ENCODE measurements around the gene PRRX2.

The PRRX2 gene

DNA sequence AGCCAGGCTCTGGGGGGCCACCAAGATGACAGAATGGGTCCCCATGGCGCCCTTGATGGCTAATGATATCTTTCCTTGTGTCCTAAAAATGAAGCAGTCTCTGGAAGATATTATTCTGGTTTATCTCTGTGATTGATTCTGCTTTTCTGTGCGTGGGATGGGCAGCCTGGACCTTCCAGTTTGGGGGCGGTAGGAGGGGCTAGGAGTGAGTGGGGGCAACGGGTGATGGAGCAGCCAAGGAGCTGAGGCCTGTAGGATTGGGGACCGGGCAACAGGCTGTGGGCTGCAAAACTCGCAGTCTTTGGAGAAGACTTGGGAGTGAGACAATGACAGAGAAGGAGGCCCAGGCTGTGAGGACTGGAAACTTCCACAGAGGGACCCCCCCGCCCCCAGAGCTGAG is 8.8 kb downstream of the PRRX2 start:
- in situ Hi-C loops (cut with MboI; ENCODE audit: low sequenced_read_pairs): no loop called here

DNA sequence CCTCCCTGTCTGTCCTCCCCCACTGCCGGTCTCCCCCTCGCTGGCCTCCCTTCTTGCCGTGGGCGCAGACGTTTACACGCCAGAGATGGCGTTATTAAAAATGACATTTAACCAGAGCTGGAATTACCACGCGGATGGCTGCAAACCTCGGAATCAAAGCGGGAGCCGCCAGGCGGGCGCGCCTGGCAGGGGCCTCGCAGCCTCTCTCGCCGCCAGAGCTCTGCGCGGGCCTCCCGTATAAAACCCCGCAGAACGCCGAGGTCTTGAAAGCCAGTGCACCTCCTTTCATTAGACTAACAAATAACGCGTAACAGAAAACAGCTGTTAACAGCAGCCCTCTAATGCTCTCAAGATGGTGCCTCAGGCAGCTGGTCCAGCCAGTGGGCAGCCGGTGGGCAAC is 10.2 kb downstream of the PRRX2 start:
- in situ Hi-C loops (cut with MboI; ENCODE audit: low sequenced_read_pairs): no loop called here

DNA sequence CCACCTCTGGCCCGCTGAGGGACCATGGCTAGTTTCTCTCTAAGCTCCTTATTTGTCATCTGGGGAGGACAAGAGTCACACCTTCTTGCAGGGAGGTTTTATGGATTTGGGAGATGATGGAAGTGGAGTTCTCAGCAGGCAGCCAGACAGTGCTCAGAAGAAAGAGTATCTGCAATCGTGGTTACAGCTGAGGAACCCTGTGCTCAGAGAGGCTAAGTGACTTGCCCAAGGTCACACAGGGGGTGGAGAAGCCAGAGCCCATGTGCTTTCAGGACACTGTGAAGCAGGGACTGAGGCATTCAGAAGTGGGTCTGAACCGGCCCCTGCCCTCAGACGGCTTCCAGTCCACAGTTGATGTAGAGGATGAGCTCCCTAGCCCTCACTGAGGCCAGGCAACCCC is 10.8 kb downstream of the PRRX2 start:
- in situ Hi-C loops (cut with MboI; ENCODE audit: low sequenced_read_pairs): no loop called here

DNA sequence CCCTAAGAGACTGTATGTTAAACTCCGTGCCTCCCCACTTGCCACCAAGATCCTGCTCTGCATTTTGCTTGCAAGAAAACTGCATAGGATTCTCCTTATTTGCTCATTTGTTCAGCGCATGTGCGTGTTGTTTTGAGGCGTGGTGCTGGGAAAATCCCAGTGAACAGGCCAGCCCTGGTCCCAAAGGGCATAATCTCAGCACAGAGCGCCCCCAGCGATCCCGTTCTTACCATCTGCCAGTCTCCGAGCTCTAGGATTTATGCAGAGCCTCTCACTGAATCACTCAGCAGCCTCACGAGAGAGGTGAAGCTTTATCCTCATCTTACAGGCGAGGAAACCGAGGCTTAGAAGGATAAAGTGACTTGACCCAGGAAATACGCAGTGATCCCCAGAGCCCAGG is 11.5 kb downstream of the PRRX2 start:
- in situ Hi-C loops (cut with MboI; ENCODE audit: low sequenced_read_pairs): no loop called here

DNA sequence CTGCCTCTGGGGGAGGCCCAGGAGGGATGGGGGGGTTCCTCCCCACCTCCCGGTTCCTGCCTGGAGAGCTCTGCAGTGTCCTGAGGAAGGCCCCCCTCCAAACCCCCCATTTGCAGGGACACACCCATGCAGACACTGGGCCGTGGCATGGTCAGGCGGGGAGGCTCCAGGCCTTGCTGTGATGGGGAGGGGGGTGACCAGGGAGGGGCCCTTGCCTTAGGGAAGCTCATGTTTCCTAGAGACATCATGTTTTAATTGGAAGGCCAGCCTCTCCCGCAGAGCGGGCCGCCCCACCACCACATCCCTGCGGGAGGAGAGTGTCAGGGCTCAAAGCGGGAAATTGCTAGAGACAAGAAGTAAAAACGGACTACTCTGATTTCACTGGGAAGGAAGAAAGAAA is 12.0 kb downstream of the PRRX2 start:
- in situ Hi-C loops (cut with MboI; ENCODE audit: low sequenced_read_pairs): no loop called here

DNA sequence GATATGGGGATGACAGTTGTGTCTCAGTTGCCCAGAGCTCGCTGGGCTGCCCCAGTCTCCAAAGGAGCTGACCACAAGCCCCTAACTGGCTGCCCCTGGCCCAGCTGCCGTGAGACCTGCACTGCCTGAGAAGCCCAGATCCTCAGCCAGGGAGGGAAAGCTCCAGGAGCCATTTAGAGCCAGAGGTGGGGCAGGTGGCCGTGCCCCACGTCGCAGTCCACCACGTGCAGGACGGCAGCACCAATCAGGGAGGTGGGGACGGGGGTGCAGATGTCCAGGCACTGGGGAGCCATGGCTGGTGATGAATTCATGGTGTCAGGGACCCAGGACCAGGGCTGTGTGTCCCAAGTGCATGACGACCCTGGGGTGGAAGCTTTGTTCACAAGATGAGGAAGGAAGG is 13.4 kb downstream of the PRRX2 start:
- in situ Hi-C loops (cut with MboI; ENCODE audit: low sequenced_read_pairs): no loop called here

DNA sequence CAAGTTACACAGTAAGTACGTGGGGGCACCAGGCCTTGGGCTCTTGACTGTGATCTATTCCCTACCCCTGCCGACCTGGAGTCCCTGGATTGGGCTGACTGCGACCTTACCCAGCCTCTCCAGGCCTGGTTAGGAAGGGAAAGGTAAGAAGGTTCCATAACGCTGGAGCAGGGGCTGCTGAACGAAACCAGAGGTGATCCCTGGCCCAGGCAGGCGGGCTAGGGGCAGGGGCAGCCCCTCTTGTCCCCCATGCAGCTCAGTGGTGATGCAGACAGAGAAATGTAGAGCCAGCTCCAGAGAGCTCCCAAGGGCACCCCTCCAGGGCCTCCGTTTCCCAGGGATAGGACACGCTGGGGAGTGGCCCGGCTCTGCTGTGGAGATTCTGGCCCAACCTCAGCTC is 14.1 kb downstream of the PRRX2 start:
- in situ Hi-C loops (cut with MboI; ENCODE audit: low sequenced_read_pairs): no loop called here

DNA sequence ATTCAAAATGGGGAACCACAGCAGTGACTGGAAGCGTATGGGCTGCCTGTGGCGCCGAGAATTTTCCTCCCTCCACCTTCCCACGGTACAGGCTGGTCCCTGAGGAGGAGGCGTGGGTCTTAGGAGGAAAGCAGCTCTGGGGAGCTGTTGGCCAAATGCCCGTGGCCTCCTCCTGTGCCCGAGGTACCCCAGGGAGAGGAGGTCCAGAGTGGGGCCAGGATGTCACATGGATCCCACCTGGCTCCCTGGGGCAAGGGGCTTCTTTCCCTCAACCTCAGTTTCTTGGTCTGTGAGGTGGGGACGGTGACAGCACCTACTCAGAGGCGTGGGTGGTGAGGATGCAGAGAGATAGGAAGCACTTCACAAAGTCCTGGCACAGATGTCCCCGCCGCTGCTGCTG is 16.5 kb downstream of the PRRX2 start:
- in situ Hi-C loops (cut with MboI; ENCODE audit: low sequenced_read_pairs): no loop called here

DNA sequence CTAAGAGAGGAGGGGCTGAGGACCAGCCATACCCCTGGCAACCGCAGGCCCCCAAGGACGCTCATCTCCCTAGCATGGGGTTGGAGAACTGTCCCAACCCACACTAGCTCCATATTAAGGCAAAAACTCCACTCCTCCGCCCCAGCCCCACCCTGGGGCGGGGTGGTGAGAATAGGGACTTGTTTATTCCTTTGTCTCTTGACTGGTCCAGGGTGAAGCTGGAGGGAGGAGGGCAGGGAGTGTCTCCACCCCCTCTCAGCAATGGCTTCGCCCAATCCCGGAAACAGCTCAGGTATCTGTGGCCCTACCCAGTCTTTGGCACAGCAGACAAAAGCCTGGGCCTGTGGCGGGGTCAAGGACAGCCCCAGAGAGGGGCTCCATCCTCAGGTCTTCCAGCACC is 16.9 kb downstream of the PRRX2 start:
- in situ Hi-C loops (cut with MboI; ENCODE audit: low sequenced_read_pairs): no loop called here

DNA sequence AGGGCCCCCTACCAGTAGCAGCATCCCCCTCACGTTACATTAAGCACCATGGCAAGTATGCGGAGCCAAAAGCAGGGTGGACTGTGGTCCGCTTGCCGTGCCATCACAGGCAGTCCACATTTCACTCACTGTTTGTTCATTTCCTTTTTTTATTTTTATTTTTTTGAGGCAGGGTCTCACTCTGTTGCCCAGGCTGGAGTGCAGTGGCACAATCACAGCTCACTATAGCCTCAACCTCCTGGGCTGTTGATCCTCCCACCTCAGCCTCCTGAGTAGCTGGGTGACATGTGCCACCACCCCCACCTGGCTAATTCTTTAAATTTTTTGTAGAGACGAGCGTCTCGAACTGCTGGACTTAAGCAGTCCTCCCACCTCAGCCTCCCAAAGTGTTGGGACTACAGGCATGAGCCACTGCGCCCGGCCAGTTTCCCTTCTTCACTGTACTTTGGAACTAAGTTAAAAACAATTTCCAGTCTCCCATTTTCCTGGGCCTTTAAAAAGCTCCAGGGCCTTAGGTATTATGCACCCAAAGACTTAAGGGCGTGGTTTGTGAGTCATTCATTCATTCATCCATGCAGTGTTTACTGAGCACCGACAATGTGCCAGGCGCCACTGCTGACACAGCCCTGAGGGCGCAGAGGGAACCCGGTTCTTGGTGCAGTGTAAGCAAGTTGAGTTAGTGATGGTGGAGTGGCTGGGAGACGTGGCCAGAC is 19.9 kb downstream of the PRRX2 start:
- in situ Hi-C loops (cut with MboI; ENCODE audit: low sequenced_read_pairs): no loop called here

DNA sequence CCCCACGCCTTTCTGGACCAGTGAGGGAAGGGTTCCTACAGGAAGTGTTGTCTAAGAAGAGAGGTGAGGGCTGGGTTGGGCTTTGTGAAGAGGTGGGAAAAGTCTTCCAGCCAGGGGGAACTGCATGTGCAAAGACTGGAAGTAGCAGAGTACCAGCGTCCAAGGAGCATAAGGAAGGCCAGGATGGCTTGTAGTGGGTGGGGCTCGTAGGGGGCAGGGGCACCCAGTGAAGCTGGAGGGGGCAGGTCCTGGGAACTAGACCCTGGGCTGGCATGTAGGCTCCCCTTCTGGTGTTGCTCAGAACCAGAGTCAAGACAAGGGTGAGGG is 20.4 kb downstream of the PRRX2 start:
- in situ Hi-C loops (cut with MboI; ENCODE audit: low sequenced_read_pairs): no loop called here

DNA sequence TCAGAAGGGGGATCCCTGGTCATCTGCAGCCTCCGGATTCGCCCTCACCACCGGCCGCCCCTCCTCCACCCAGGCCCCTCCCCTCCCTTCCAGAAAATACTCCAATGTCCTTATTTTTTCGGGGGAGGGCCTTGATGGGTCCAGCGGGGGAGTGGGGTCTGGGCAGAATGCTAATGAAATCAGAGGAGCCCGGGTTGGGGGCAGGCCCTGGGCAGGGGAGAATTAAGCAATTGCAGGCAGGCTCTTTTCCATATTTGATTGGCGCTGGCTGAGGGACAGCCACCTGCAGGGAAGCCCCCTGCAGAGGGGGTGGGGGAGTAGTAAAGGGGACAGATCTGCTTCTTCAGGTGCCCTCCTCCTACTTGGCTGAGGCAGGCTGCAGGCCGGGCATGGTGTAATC is 21.3 kb downstream of the PRRX2 start:
- in situ Hi-C loops (cut with MboI; ENCODE audit: low sequenced_read_pairs): no loop called here

DNA sequence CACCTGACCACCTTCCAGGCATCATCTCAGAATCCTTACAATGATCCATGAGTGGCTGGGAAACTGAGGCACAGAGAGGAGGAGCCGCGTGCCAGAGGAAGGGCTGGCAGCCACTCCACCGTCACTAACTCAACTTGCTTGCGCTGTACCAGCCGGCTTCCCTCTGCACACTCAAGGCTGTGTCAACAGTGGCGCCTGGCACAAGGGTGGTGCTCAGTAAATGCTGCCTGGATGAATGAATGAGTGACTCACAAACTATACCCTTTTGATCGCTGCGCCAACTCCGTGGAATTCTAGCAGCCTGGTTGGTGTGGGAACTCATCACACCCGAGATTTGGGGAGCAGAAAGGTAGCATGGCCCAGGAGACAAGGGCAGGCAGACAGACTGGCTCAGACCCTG is 21.9 kb downstream of the PRRX2 start:
- in situ Hi-C loops (cut with MboI; ENCODE audit: low sequenced_read_pairs): no loop called here

DNA sequence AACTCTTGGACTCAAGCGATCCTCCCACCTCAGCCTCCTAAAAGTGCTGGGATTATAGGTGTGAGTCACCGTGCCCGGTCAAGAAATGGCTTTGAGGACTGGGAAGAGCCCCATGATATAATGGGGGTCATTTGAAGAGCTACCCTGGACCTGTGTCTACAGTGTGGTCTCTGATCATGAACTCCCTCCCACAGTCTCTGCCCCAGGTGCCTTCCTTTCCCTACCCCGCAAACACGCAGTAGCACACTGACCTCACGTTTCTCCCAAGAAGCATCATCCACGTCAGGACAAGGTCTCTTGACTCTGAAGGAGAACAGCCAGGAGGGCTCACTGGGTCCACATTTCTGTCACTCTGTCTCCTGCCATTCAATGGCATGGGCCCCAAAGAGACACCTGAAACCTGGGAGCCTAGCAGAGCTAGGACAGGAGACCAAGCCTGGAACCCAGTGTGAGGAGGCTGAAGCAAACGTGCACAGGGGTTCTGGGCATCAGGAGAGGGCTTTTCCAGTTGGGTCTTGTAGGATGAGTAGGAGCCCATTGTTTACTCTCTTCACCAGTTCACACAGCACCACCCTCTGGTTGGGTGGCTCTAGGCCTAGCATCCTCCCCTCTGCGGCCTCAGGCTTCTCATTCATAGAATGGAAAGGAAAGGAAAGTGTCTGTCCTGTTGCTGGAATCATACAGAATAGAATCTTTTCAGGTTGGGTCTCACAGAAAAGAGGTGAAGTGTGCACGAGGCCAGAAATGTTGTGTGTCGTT is 23.0 kb downstream of the PRRX2 start:
- in situ Hi-C loops (cut with MboI; ENCODE audit: low sequenced_read_pairs): no loop called here

DNA sequence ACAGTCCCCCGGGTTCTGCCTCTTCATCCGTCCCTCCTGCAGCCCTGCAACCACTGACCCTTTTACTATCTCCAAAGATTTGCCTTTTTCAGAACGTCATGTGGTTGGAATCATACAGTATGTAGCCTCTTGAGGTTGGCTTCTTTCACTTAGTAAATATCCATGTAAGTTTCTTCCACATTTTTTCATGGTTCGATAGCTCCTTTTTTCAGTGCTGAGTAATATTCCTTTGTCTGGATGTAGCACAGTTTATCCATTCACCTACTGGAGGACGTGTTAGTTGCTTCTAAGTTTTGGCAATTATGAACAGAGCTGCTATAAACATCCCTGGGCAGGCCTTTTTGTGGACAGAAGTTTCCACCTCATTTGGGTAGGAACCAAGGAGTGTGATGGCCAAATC is 27.1 kb downstream of the PRRX2 start:
- in situ Hi-C loops (cut with MboI; ENCODE audit: low sequenced_read_pairs): no loop called here

DNA sequence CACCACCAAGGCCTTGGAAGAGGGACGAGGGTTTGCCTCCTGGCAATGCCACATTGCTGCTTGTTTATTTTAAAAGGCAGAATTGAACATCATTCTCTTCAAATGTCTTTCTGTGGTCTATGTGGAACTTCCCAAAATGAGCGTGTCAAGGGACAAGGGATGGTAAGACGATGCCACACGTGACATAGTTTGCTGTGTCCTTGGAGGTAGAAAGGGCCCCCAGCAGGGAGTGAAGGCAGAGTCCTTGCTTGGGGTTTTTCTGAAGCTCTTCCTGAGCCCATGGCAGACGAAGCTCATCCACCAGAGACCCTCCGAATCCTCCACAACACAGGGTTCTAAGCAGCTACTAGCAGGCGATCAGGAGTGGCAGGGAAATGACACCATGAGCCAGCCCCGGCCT is 28.3 kb downstream of the PRRX2 start:
- in situ Hi-C loops (cut with MboI; ENCODE audit: low sequenced_read_pairs): no loop called here

DNA sequence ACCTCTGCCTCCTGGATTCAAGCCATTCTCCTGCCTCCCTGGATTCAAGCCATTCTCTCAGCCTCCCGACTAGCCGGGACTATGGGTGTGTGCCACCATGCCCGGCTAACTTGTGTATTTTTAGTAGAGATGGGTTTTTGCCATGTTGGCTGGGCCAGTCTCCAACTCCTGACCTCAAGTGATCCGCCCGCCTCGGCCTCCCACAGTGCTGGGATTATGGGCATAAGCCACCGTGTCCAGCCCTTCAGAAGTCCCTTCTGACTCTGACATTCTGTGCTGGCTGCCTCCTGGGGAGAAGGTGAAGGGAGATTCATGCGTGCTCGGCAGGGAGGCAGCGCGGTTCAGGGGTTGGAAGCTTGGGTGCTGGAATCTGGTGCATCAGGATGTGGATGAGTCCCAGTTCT is 28.8 kb downstream of the PRRX2 start:
- in situ Hi-C loops (cut with MboI; ENCODE audit: low sequenced_read_pairs): no loop called here

DNA sequence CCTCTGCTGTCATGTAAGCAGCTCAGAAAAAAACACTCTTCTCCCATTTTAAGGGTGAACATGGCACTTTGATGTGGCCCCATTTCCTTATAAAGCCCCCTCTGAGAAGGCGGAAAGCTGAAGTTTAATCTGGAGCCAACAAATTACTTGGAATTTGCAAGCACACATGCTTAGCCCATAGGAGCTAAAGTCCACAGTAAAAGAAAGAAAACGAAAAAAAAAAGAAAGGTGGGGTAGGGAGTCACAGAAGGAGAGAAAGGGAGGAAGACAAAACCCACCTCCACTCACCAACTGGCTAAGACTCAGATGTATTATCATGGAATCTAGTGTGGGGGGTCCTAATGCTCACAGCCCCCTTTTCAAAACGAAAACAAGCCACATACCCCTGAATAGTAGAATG is 30.4 kb downstream of the PRRX2 start:
- in situ Hi-C loops (cut with MboI; ENCODE audit: low sequenced_read_pairs): no loop called here

DNA sequence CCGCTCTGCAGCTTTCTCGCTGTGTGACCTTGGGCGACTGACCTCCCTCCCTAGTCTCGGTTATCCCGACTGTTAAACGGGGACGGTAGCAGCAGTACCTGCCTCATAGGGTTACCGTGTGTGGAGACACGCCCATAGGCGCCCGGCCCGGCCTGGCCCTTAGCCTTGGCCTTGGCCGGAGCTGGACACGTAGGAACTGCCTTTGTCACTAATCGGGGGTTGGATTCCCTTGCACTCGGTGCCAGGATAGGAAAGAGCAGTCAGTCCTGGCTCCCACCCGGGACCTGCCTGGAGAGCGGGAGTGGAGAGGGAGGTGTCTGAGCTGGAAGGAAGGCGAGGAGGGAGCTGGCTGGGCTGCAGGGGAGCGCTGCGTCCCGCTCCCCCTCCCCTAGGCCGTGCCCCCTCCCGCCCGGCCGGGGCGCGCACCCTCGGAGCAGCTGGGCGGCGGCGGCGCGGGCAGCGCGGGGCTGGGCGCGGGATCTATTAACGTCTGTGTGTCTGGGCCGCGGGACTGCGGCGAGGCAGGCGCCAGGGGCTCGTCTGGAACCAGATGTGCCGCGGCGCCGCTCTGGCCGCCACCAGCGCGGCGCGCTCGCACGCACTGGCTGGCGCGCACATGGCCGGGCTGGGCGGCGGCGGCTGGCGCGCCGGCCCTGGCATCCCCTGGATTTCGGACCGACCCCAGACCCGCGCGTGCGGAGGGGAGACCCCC is 31.7 kb downstream of the PRRX2 start:
- in situ Hi-C loops (cut with MboI; ENCODE audit: low sequenced_read_pairs): no loop called here

DNA sequence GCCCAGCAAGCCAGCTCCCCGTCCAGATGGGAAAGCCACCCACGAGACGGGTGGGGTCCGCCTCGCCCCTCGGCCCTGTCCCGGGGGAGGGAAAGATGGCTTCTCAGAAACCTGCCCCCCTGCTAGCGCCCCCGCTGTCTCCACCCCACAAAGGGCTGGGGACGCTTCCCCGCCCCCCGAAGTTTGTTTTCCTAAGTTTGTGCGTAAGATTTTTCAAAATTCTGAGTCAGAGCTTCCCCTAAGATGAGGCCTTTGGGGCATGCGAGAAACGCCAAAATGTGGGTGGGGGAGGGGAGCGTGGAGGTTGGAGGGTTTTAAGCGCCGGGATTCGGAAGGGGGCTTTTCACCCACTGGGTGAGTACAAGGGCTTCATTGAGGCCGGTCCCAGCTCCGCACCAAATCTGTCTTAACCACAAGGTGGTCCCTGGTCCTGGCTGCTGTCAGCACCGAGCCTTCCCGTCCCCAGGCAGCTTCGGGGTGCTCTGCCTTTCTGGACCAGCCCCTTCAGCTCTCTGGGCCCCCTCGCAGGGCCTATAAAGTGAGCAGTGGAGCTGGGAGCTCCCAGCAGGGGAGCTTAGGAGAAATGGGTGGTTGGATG is 32.3 kb downstream of the PRRX2 start:
- in situ Hi-C loops (cut with MboI; ENCODE audit: low sequenced_read_pairs): no loop called here

DNA sequence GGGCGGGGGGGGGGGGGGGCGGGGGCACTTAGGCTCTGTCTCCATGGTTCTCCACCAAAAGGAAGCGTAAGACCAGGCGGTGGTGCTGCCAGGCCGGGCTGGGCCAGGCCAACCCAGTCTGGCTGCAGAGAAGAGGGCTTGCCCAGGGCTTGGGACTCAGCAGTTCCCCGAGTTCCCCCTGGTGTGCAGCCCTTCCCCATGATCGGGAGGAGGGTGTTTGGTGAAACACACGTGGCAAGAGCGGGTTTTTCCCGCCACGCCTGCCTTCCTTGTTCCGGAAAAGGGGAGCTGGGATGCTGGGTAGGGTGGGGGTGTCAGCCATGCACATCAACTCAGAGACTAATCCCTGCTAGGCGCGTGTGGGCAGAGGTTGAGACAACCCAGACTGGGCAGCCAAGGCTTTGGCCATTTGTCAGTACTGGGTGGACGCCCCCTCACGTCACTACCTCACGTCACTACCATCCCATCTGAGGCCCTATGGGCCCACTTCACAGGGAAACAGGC is 32.9 kb downstream of the PRRX2 start:
- in situ Hi-C loops (cut with MboI; ENCODE audit: low sequenced_read_pairs): no loop called here

DNA sequence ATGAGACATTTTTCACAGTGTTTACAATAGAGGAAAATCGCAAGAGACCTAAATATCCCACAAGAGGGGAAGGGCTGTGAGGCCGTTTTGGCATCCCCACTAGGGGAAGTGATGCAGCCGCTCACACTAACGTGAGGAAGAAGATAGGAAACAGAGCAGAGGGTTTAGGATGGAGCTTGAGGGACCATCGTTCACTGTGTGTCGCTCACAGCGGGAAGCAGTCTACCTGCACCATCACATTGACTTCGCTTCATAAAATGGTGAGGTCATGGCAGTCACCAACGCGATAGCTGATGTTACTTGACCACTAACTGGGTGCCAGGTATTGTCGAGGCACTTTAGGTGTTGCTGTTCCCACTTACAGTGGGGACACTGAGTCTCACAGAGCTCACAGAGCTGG is 35.6 kb downstream of the PRRX2 start:
- in situ Hi-C loops (cut with MboI; ENCODE audit: low sequenced_read_pairs): no loop called here

Measured in HL-60/S4 treated with phorbol 12-myristate 13-acetate at 8.2 ng/mL for 4 days and 3 days (cell line).